Fibroblast of gingiva (primary cell): ENCODE results near the gene TNFRSF14.

Experiments used
- DNase-seq: peaks from one replicate; pipeline ENCODE4 v3.0.0-alpha.2; 2011; ENCODE audit warnings: low read depth

Gene TNFRSF14

GRCh38 chr1:2556277-2556677 lies at the start of gene TNFRSF14:
Gene TNFRSF14 (plus strand): TSS chr1:2556371. CDS start chr1:2556665, 294 bp downstream.
- DNase-seq = peak; percentile 42

GRCh38 chr1:2506901-2507565 lies 49.1 kb upstream of the TNFRSF14 start:
- no peak for DNase-seq

GRCh38 chr1:2507744-2508155 lies 48.4 kb upstream of the TNFRSF14 start:
- DNase-seq = no peak

- no peak for DNase-seq
Measured at GRCh38 chr1:2508180-2508579, 48.0 kb upstream of the TNFRSF14 start.

- no peak for DNase-seq
Measured at GRCh38 chr1:2508751-2509150, 47.4 kb upstream of the TNFRSF14 start.

GRCh38 chr1:2509589-2509988 lies 46.6 kb upstream of the TNFRSF14 start:
- DNase-seq = no peak

- no peak for DNase-seq
Measured at GRCh38 chr1:2510366-2511155, 45.6 kb upstream of the TNFRSF14 start.

GRCh38 chr1:2512862-2513421 lies 43.2 kb upstream of the TNFRSF14 start:
- no peak for DNase-seq

- no peak for DNase-seq
Measured at GRCh38 chr1:2513939-2514652, 42.1 kb upstream of the TNFRSF14 start.

GRCh38 chr1:2514863-2515762 lies 41.1 kb upstream of the TNFRSF14 start:
- DNase-seq = no peak

GRCh38 chr1:2515763-2516080 lies 40.4 kb upstream of the TNFRSF14 start:
- DNase-seq = no peak

- no peak for DNase-seq
Measured at GRCh38 chr1:2516124-2516523, 40.0 kb upstream of the TNFRSF14 start.

- no peak for DNase-seq
Measured at GRCh38 chr1:2516946-2517345, 39.2 kb upstream of the TNFRSF14 start.

GRCh38 chr1:2517966-2518365 lies 38.2 kb upstream of the TNFRSF14 start:
- no peak for DNase-seq

GRCh38 chr1:2518528-2518927 lies 37.6 kb upstream of the TNFRSF14 start:
- no peak for DNase-seq

GRCh38 chr1:2519029-2519685 lies 37.0 kb upstream of the TNFRSF14 start:
- no peak for DNase-seq

GRCh38 chr1:2519729-2520128 lies 36.4 kb upstream of the TNFRSF14 start:
- DNase-seq = no peak

- DNase-seq = no peak
Measured at GRCh38 chr1:2520206-2520605, 36.0 kb upstream of the TNFRSF14 start.

- DNase-seq = no peak
Measured at GRCh38 chr1:2520806-2521205, 35.4 kb upstream of the TNFRSF14 start.

- DNase-seq = no peak
Measured at GRCh38 chr1:2522230-2522629, 33.9 kb upstream of the TNFRSF14 start.
